Hematopoietic multipotent progenitor cell treated with erythropoietin and hydrocortisone succinate and interleukin-3 and kit ligand, for 4 days (in vitro differentiated cells): ENCODE measurements around the gene KIF26B.

Experiments
- DNase-seq: peaks from one replicate; pipeline ENCODE4 v3.0.0-alpha.2; 2015

The KIF26B gene

GRCh38 chr1:245245021-245245667, 90.4 kb downstream of the KIF26B start:
- DNase-seq: no peak

- DNase-seq: no peak
Measured at GRCh38 chr1:245246433-245246832, 91.6 kb downstream of the KIF26B start.

- no peak for DNase-seq
Measured at GRCh38 chr1:245247356-245247755, 92.6 kb downstream of the KIF26B start.

GRCh38 chr1:245247801-245248200, 93.0 kb downstream of the KIF26B start:
- no peak for DNase-seq

GRCh38 chr1:245248231-245248731, 93.5 kb downstream of the KIF26B start:
- DNase-seq: no peak

DNA sequence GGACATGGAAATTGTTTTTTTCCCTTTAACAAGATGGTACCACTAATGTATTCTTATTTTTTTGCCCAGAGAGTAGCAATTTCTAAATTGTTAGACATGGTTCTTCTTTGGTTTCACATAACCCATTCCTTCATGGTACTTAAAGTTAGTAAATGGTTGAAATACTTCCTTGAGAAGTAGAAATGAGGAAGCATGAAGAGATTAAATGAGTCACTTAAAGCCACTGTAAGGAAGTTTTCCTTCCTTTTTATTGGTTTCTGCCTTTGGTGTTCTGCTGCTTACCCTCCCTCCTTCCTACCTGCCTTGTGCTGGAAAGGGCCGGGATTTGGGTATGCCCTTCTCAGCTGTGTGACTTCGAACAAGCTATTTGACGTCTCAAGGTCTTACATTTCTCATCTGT, 101.0 kb downstream of the KIF26B start:
- DNase-seq: no peak

DNA sequence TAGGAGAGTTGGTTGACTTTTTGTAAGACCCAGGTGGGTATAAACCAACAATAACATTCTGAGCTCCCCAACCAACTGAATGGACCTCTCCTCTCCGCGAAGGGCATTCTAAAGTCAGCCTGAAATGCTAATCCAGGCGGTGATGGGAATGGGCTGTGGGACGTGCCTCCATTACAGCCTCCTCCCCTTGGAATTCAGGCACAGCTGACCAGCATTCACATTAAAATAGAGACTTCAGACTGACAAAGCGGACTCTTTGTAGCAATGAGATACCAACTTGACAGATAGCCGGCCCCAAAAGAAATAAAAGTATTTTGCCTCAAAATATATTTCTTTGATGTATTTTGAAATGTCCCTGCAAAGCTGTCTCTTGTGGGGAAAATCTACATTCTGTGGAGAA, 101.7 kb downstream of the KIF26B start:
- no peak for DNase-seq

DNA sequence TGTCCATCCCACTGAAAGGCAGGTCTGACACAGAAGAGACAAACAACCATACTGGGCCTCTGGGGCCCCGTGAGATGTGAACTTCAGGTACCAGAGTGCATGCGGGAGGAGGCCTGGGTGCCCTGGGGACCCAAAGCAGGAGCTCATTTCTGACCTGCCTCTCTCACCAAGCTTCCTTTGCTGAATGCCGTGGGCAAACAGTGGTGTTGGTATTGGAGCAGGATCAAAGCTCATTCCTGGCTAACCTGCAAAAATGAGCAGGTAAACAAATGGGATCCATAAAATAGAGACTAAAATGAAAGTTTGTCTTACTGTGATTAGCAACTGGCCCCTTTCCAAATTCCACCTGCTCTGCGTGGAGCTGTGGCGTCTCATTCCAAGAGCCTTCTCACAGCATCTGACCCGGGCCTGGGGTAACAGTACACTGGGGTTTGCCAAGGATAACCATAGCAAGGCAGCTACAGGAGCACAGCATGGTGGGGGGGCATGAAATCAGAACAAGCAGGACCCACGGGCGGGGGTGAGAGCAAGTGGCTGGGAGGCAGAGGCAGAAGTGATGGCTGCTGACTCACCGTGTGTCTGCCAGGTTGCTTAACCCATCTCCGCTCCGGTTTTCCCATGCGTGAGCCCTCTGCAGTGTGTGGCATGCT, 103.6 kb downstream of the KIF26B start:
- DNase-seq: no peak

DNA sequence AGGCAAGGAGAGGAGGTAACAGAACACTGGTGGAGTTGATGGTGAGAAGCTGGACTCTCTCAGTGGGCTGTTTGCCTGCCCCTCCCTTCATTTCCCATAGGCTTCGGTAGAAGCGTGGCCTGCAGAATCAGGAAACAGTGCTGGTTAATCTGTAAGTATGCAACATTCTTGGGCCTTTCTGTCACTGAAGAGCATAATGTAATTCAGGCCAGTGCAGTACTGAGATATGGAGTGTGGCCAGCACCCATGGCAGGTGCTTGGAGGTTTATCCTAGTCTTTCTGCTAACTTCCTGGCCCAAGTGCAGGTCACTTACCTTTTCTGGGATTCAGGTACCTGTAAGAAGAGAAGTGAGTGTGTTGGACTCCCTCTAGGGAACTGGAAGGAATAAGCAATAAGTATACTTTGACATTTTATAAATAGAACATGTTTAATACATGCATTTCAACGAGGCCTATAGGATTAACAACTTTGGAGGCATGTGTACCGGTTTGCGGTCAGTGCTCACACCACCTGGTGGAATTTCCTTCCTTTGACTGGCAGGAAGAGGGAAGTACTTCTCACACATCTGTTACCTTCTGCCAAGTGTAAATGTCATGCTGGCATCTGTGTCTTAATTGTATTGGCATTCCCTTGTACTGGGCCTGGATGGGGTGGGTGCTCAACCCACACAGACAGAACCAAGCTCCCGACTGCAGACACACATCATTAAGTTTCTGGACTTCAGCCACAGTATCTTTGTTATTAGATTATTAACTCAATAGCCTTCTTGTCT, 105.5 kb downstream of the KIF26B start:
- peak; percentile 44 for DNase-seq

DNA sequence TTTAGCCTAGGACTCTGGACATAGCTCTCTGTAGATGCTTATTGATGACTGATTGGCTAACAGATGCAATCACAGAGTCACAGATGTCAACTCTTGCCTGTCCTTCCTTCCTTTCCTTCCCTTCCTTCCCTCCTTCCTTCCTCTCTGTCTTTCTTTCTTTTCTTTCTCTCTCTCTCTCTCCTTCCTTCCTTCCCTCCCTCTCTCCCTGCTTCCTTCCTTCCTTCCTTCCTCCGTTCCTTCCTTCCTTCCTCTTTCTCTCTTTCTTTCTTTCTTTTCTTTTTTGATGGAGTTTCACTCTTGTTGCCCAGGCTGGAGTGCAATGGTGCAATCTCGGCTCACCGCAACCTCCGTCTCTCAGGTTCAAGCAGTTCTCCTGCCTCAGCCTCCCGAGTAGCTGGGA, 106.1 kb downstream of the KIF26B start:
- DNase-seq: no peak

- no peak for DNase-seq
Measured at GRCh38 chr1:245261786-245262185, 107.0 kb downstream of the KIF26B start.

- no peak for DNase-seq
Measured at GRCh38 chr1:245263529-245264095, 108.8 kb downstream of the KIF26B start.

GRCh38 chr1:245264226-245264625, 109.4 kb downstream of the KIF26B start:
- DNase-seq: no peak

DNA sequence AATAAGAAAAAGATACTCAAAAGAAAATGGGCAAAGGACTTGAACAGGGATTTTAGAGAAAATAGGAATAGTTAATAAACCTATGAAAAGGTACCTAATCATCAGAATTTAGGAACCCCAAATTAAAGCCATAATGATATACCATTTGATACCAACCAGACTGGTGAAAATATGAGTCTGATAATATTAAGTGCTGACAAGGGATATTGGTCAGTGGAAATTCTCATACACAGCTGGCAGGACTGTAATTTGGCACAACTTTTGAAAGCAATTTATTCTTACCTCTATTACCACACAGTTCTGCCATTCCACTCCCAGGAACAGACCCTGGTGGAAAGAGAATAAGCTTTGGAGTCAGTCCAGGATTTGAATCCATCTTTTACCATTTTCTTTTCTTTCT, 111.3 kb downstream of the KIF26B start:
- no peak for DNase-seq

DNA sequence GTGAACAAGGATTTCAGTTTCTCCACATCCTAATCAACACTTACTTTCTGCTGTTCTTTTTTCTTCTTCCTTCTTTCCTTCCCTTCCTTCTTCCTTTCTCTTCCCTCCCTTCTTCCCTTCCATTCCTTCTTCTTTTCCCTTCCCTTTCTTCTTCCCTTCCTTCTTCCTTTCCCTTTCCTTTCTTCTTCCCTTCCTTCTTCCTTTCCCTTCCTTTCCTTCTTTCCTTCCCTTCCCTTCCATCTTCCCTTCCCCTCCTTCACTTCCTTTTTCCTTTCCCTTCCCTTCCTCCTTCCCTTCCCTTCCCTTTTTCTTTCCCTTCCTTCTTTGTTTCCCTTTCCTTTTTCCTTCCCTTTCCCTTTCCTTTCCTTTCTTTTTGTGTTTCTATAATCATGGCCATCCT, 115.3 kb downstream of the KIF26B start:
- no peak for DNase-seq

- DNase-seq: no peak
Measured at GRCh38 chr1:245270972-245271371, 116.2 kb downstream of the KIF26B start.

- DNase-seq: no peak
Measured at GRCh38 chr1:245272676-245273075, 117.9 kb downstream of the KIF26B start.

DNA sequence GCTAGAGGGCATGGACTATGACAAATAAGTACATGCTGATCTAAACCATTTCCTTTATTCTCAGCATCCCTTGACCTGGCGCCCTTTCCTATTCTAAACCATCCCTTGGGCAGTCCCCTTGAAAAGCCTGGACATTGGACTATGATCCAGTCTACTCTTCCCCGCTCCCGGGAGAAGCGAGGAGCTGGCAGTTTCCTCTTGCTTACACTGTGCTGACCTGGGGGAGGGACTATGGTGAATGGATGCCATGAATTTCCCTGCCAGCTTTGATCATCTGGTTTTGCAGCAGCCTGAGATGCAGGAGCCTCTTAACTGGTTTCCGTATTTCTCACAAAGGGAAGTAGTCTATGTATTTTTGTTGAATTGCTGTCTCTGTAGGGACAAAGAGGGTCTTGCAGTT, 121.7 kb downstream of the KIF26B start:
- DNase-seq: peak; percentile 4

DNA sequence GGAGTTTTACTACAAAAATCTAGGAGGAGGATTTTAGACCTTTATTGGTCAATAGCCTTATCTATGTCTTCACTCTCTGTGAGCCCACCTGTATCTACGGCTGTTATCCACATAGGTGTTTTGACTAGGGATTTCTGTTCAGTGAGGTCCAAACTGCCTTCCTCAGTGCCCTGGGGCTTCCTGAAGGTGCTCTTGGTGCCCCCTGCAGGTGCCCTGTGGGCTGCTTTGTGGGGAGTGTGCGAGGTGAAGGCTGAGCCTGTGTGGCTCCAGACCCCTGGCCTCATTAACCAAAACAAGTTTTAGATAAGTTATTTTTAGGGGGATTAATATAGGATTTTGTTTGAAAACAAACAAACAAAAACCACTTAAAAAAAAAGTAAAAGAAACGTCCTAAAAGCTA, 122.5 kb downstream of the KIF26B start:
- peak; percentile 22 for DNase-seq

DNA sequence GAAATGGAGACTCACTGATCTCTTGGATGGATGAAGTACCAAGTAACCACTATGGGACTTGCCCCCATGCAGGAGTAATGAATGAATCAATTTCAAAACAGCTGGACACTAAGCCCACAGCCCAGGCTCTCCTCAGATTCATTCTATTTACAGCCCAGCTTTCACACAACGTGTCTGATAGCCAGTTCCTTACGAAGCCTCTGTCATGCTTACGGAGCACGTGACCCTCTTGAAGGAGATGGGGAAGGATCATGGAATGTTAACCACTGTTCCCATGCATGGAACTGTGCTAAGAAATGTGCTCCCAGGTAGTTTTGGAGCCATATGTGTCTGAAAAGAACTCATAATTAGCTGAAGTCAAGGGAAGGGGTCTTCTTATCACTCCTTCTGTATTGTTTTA, 124.1 kb downstream of the KIF26B start:
- no peak for DNase-seq

- DNase-seq: peak; percentile 11
Measured at GRCh38 chr1:245279346-245279745, 124.6 kb downstream of the KIF26B start.

DNA sequence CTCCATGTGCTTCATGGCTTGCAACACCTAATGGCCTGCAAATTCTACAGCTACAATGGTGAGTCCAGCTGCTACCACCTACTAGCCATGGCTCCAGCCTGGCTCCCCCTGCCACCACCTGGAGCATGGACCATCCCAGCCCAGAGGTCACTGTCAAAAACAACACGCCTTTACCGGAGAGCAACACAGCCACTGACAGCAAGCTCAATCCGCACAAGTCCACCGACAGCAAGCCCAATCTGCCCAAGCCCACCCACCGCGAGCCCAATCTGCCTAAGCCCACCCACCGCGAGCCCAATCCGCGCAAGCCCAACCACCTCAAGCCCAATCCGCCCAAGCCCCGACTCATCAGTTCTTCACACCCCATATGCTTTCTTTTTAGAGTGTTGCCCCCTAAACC, 128.2 kb downstream of the KIF26B start:
- DNase-seq: no peak

- no peak for DNase-seq
Measured at GRCh38 chr1:245285168-245285567, 130.4 kb downstream of the KIF26B start.

DNA sequence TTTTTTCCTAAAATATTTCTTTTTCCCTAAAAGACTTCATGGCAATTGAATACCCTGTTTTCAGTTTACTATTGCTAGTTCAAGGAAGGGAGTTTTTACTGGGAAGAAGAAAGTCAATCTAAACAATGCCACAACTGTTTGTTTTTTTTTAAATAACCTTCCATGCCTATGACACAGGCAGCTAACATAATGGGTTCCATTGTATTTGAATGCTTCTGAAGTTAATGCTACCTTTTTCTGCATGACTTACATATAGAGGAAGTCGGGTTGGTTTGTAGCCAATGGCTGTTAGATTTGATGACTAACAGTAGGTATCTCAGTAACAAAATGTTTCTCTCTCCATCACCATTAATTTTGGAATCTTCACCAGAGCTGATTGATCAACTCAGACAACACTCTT, 134.0 kb downstream of the KIF26B start:
- DNase-seq: no peak
